Subcutaneous abdominal adipose tissue (tissue), 5 donors: ENCODE results near the gene IL1R1.
"Not testable (repeated sequence)": the region's sequence is repeated elsewhere in the genome, so short reads cannot be mapped to it uniquely, and the experiment has no call there.

Experiments
- H3K27ac ChIP-seq: one replicate; pipeline ENCODE4 v1.7.0; 2013; ENCODE audit warnings: low read depth, mild to moderate bottlenecking, inconsistent platforms, low read length, moderate library complexity
- H3K27me3 ChIP-seq, 5 donors: one replicate each; pipeline ENCODE4 v1.7.0; 2013; ENCODE audit warnings: low read length in 5 of 5, inconsistent platforms in 1 of 5; ENCODE audit not compliant: control insufficient read depth in 5 of 5, insufficient read depth in 4 of 5
- H3K36me3 ChIP-seq, 5 donors: one replicate each; pipeline ENCODE4 v1.7.0; 2013; ENCODE audit warnings: low read length in 5 of 5; ENCODE audit not compliant: control insufficient read depth in 5 of 5, insufficient read depth in 5 of 5
- H3K4me1 ChIP-seq, 5 donors: one replicate each; pipeline ENCODE4 v1.7.0; 2013; ENCODE audit warnings: low read length in 5 of 5, mild to moderate bottlenecking in 3 of 5, moderate library complexity in 1 of 5; ENCODE audit not compliant: control insufficient read depth in 5 of 5, insufficient read depth in 5 of 5
- H3K4me3 ChIP-seq, 5 donors: one replicate each; pipeline ENCODE4 v1.7.0; 2013; ENCODE audit warnings: low read length in 5 of 5, low read depth in 1 of 5
- H3K9ac ChIP-seq, 5 donors: one replicate each; pipeline ENCODE4 v1.7.0; 2013; ENCODE audit warnings: low read length in 5 of 5, mild to moderate bottlenecking in 4 of 5, moderate library complexity in 3 of 5
- H3K9me3 ChIP-seq, 5 donors: one replicate each; pipeline ENCODE4 v1.7.0; 2013; ENCODE audit warnings: low read length in 5 of 5; ENCODE audit not compliant: control insufficient read depth in 5 of 5
- donor health status: healthy.
- donor health status: healthy.
- donor health status: healthy.
- donor health status: healthy.
- donor health status: healthy.

Gene IL1R1

DNA sequence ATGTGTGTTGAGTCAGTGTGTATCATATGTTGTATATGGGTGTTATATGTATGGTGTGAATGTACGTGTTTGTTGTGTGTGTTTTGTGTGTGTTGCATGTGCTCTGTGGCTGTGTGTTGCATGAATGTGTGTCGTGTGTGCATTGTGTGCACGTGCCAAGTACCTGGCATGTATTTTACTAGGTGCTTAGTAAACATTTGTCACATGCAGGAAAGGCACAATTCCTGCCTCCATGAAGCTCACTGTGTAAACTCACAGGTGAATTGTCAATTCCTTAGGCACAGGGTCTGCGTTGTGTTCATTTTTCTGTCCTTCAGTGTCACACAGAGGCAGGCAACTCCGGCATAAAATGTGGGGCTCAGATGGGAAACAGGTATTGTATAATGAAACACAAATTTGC is 22.3 kb upstream of the IL1R1 start:
- no peak overlapping the region for H3K9ac ChIP-seq
- no peak overlapping the region for H3K4me3 ChIP-seq
- H3K27ac ChIP-seq, result no peak overlapping the region
- peaks cover 0 to 36% (median 11%) of the 10 kb centered on the region in 5 donors for H3K4me1 ChIP-seq
- H3K27me3 ChIP-seq, result no peaks in the 10 kb centered on the region
- H3K36me3 ChIP-seq, result no peaks in the 10 kb centered on the region
- H3K9me3 ChIP-seq, result no peaks in the 10 kb centered on the region

DNA sequence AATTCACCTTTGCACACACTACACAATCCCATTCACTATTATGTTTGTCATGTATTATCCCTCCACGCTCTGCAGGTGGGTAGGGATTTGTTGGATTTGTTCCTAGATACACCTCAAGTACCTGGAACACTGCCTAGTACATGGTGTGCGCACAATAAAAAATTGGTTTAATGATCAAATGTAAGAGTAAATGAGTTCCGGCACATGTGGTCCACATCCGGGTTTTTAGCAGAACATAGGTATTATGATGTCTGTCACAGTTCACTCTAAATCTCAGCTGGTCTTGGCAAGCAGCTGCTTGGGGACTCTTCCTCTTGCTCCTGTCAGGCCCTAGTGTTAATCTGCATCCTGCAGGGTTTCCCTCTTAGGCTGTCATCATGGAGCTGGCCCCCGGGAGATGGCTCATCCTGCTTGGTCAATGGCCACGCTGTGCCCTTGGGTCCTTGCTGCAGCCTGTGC is 21.8 kb upstream of the IL1R1 start:
- H3K4me1 ChIP-seq, result peaks cover 0 to 36% (median 11%) of the 10 kb centered on the region in 5 donors
- no peak overlapping the region for H3K9ac ChIP-seq
- no peaks in the 10 kb centered on the region for H3K27me3 ChIP-seq
- H3K4me3 ChIP-seq, result no peak overlapping the region
- no peaks in the 10 kb centered on the region for H3K36me3 ChIP-seq
- H3K9me3 ChIP-seq, result no peaks in the 10 kb centered on the region
- no peak overlapping the region for H3K27ac ChIP-seq

DNA sequence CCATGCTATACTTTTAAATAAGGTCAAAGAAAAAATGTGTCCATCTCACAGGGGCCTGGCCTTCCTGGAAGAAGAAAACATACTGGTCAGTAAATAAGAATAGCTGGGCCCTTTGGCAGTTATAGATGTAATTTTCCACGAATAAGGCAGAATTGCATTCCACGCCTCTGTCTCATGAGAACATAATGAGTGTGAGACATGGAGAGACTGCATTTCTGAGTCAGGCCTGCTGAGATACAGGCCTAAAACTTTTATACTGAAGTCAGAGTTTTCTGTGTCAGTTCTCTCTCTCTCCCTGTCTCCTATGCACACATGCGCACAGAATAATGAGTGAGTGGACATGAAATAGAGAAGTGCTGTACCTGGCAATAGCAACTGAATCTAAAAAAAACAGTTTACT is 20.4 kb upstream of the IL1R1 start:
- Histone ChIP-seq H3K9me3 (no peaks in the 10 kb centered on the region), H3K4me3 (no peak overlapping the region), H3K27me3 (no peaks in the 10 kb centered on the region), H3K27ac (peak overlapping the region; percentile 66), H3K4me1 (peaks cover 0 to 23% (median 11%) of the 10 kb centered on the region in 5 donors), H3K36me3 (no peaks in the 10 kb centered on the region), H3K9ac (no peak overlapping the region)

DNA sequence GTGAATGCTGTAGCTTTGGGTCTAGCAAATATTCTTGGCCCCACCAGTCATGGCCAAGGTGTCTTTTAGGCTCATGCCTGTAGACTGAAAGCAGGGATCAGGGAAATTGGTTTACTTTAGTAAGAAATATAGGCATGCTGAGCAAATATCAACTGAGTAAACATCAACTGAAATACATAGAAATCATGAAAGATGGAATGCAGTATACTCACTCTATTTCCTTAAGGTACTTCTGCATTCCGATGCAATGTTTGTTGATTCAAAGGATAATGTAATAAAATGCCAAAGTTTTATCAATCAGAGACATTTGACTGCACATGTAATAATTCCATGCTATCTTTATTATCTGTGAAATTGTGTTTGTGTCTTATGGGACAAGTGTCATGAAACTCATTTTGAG is 19.6 kb upstream of the IL1R1 start:
- Histone ChIP-seq H3K9me3 (no peaks in the 10 kb centered on the region), H3K36me3 (no peaks in the 10 kb centered on the region), H3K4me3 (no peak overlapping the region), H3K4me1 (peaks cover 0 to 18% (median 11%) of the 10 kb centered on the region in 5 donors), H3K9ac (no peak overlapping the region), H3K27me3 (no peaks in the 10 kb centered on the region), H3K27ac (peak overlapping the region; percentile 66)

DNA sequence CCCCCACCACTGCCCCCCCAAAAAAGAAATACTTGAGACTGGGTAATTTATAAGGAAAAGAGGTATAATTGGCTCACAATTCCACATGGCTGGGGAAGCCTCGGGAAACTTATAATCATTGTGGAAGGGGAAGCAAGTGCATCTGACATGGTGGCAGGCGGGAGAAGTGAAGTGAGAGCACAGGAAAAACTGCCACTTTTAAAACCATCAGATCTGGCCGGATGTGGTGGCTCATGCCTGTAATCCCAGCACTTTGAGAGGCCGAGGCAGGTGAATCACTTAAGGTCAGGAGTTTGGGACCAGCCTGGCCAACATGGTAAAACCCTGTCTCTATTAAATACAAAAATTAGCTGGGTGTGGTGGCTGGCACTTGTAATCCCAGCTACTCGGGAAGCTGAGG is 18.1 kb upstream of the IL1R1 start:
- H3K27me3 ChIP-seq, H3K36me3 ChIP-seq, H3K9ac ChIP-seq, H3K9me3 ChIP-seq, H3K4me3 ChIP-seq, H3K27ac ChIP-seq: not testable (repeated sequence)
- peaks cover 0 to 18% (median 11%) of the 10 kb centered on the region in 5 donors for H3K4me1 ChIP-seq

DNA sequence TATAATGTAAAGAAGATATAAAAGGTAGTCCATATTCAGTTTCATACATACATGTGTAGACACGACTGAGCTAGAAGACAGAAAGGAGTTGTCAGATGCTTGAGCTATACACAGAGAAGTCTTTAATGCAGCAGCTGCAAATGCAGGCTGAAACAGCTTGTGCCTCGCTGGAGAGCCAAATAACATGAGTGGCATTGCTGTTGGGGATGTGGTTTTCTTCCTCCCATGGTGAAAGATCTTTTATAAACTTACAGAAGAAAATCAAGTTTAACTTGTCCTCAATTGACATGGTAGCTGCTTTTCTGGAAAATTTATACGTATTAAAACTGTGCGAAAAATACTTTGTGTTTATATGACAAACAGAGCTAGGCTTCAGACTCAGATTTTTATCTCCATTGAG is 16.4 kb upstream of the IL1R1 start:
- Histone ChIP-seq H3K36me3 (no peaks in the 10 kb centered on the region), H3K9me3 (no peaks in the 10 kb centered on the region), H3K9ac (no peak overlapping the region), H3K27ac (no peak overlapping the region), H3K4me1 (peaks cover 0 to 20% (median 10%) of the 10 kb centered on the region in 5 donors), H3K27me3 (no peaks in the 10 kb centered on the region), H3K4me3 (no peak overlapping the region)

DNA sequence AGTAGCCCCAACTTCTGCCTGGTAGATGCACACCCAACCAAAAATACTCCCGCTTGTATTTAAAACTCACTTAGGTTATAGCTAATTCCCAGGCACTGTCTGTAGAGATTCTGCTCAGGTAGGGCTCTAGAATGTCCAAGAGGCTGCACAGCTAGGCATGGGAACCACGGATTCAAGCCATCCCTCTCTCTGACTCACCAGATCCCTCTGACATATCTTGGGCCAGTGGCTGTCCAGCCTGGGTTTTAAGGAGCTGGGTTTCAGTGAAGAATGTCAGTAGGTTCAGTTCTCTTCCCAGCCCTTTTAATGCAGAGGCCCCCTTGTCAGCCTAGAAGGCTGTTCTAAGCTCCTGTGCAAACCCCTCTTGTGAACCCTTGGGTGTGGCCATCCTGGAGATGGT is 15.9 kb upstream of the IL1R1 start:
- Histone ChIP-seq H3K9me3 (no peaks in the 10 kb centered on the region), H3K27ac (no peak overlapping the region), H3K9ac (no peak overlapping the region), H3K4me3 (no peak overlapping the region), H3K36me3 (no peaks in the 10 kb centered on the region), H3K4me1 (peaks cover 0 to 19% (median 10%) of the 10 kb centered on the region in 5 donors), H3K27me3 (no peaks in the 10 kb centered on the region)

DNA sequence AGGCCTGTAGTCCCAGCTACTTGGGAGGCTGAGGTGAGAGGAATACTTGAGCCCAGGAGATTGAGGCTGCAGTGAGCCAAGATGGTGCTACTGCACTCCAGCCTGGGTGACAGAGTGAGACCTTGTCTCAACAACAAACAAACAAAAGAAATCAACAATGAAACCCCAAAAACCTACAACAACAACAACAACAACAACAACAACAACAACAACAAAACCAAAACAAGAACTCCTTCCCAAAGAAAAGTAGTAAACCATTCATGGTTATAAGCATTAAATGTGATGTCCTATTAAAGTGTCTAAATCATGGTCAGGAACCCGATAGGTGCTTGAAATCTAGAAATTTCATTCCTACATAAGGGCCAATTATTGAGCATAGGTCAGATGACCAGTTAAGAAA is 13.5 kb upstream of the IL1R1 start:
- Histone ChIP-seq H3K4me1 (peaks cover 0 to 10% (median 6%) of the 10 kb centered on the region in 5 donors), H3K9ac (no peak overlapping the region), H3K27ac (no peak overlapping the region), H3K27me3 (no peaks in the 10 kb centered on the region), H3K4me3 (no peak overlapping the region), H3K36me3 (no peaks in the 10 kb centered on the region), H3K9me3 (no peaks in the 10 kb centered on the region)

DNA sequence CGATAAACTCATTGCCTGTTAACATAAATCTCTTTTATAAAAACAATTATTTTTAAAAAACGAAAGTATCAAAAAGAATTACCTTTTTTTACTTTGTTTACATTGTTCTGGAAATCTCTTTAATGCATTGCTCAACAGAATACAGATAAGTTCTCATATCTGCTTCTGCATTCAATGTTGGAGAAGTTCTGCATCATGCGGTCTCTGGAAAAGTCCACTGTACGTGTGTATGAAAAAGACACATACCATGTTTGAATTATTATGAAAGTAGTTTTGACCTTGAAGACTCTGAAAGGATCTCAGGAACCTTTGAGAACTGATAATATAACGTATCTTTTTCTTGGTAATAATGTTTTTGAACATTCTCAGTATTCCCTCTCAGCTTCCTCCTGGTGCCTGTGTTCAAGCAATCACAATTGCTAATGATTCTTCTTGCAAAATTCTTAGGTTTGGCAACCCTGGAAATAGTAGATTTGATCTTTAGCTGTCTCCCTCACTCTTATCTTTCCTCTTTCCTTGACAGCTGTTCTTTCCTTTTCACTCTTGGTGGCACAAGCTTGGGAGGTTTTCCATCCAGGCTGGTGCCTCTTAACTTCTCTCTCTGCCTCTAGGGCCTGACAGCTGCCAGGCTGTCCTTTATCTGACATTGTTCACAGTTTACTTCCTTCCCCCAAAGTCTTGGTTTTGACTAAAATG is 12.4 kb upstream of the IL1R1 start:
- Histone ChIP-seq H3K9ac (peak overlapping the region in 1 of 5 donors; percentile 46), H3K4me3 (no peak overlapping the region), H3K27me3 (no peaks in the 10 kb centered on the region), H3K4me1 (peaks cover 0 to 10% (median 6%) of the 10 kb centered on the region in 5 donors), H3K36me3 (no peaks in the 10 kb centered on the region), H3K27ac (no peak overlapping the region), H3K9me3 (no peaks in the 10 kb centered on the region)

DNA sequence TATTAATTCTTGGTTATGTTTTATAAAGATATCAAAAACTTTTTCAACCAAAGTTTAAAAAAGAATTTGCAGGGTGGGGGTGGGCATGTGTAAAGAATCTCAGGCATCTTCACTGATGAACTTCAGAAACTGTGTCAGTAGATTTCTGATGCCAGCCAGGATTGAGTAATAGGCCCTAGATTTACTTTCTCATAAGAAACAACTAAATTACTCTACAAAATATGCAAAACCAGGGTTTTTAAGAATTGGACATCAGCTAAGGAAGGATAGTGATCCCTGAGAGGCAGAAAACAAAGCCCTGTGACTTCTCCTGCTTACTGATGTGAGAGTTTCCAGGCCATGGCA is 11.9 kb upstream of the IL1R1 start:
- Histone ChIP-seq H3K36me3 (no peaks in the 10 kb centered on the region), H3K9ac (peak overlapping the region in 1 of 5 donors; percentile 46), H3K27me3 (no peaks in the 10 kb centered on the region), H3K9me3 (no peaks in the 10 kb centered on the region), H3K27ac (no peak overlapping the region), H3K4me1 (peaks cover 0 to 10% (median 6%) of the 10 kb centered on the region in 5 donors), H3K4me3 (no peak overlapping the region)
